Measurements from ENCODE around the gene NDUFA8. TPM values are rescaled to one million over a fixed set of nuclear protein-coding genes. Genes with fewer than 3 reads are reported as not detected.

The NDUFA8 gene
- total RNA-seq, 3 donors from 2014 or later (not counting 1 experiment from before 2014, with no cell fraction given): 6.6 to 15.9 (median 10.8) TPM

DNA sequence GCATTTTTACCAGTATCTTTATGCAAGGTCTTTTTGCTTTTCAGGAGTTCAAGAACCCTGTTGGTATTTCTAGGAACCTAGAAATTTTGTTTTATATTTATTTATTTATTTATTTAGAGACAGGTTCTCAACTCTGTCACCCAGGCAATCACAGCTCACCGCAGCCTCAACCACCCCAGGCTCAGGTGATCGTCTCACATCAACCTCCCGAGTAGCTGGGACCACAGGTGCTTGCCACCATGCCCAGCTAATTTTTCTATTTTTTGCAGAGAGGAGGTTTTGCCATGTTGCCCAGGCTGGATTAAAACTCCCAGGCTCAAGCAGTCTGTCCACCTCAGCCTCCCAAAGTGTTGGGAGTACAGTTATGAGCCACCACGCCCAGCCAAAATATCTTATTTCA is 36.3 kb upstream of the NDUFA8 start:
- DNase-seq: no peak
- 92% methylated on average over 2 of the region's 4 CpGs for WGBS (ENCODE audit: insufficient coverage)
- H3K4me3 Mint-ChIP-seq: no peak overlapping the region
- Histone ChIP-seq H3K4me1 (ENCODE audit: control insufficient read depth, insufficient read depth, low read length) (no peaks in the 10 kb centered on the region), H3K36me3 (ENCODE audit: control insufficient read depth, insufficient read depth, low read length) (no peaks in the 10 kb centered on the region), H3K27me3 (ENCODE audit: control insufficient read depth, insufficient read depth, low read length) (no peaks in the 10 kb centered on the region), H3K9me3 (ENCODE audit: control insufficient read depth, insufficient read depth, low read length) (no peaks in the 10 kb centered on the region), H3K4me3 (ENCODE audit: low read length) (no peak overlapping the region), H3K27ac (ENCODE audit: low read length) (no peak overlapping the region)
- H3K27ac Mint-ChIP-seq: no peak overlapping the region
- no peaks in the 10 kb centered on the region for H3K36me3 Mint-ChIP-seq
- TF ChIP-seq, protein P1, sequence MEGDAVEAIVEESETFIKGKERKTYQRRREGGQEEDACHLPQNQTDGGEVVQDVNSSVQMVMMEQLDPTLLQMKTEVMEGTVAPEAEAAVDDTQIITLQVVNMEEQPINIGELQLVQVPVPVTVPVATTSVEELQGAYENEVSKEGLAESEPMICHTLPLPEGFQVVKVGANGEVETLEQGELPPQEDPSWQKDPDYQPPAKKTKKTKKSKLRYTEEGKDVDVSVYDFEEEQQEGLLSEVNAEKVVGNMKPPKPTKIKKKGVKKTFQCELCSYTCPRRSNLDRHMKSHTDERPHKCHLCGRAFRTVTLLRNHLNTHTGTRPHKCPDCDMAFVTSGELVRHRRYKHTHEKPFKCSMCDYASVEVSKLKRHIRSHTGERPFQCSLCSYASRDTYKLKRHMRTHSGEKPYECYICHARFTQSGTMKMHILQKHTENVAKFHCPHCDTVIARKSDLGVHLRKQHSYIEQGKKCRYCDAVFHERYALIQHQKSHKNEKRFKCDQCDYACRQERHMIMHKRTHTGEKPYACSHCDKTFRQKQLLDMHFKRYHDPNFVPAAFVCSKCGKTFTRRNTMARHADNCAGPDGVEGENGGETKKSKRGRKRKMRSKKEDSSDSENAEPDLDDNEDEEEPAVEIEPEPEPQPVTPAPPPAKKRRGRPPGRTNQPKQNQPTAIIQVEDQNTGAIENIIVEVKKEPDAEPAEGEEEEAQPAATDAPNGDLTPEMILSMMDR (IDR thresholded peaks at IDR 0.05): no peak
- no peaks in the 10 kb centered on the region for H3K4me1 Mint-ChIP-seq
- H3K27me3 Mint-ChIP-seq (ENCODE audit: low read depth in 2 of 2): peaks cover 5 to 7% of the 10 kb centered on the region in 2 donors
- ATAC-seq: no peak
- no peaks in the 10 kb centered on the region for H3K9me3 Mint-ChIP-seq
- intact Hi-C loops (cut with micrococcal nuclease): no loop called here

DNA sequence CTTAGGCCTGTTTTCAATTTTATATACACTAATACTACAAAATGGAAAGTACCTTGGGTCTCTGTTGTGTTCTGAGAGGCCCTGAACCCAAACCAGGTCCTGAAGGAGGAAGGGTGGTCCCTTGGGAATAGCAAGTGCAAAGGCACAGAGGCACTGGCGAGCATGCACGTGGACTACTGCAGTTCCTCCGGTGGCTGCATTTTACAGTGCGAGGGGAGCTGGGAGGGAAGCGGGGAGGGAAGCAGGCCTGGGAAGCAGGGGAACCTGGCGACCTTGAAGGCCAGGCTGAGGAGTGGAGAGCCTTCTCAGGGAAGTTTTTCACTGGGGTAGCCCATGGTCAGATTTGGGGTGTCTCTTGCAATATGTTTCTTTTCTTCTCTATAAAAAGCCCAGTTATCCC is 34.1 kb upstream of the NDUFA8 start:
- Histone ChIP-seq H3K4me1 (ENCODE audit: control insufficient read depth, insufficient read depth, low read length) (no peaks in the 10 kb centered on the region), H3K36me3 (ENCODE audit: control insufficient read depth, insufficient read depth, low read length) (no peaks in the 10 kb centered on the region), H3K27ac (ENCODE audit: low read length) (no peak overlapping the region), H3K9me3 (ENCODE audit: control insufficient read depth, insufficient read depth, low read length) (no peaks in the 10 kb centered on the region), H3K4me3 (ENCODE audit: low read length) (no peak overlapping the region), H3K27me3 (ENCODE audit: control insufficient read depth, insufficient read depth, low read length) (no peaks in the 10 kb centered on the region)
- TF ChIP-seq, protein P1 (IDR thresholded peaks at IDR 0.05): no peak
- Mint-ChIP-seq H3K27ac (no peak overlapping the region), H3K9me3 (no peaks in the 10 kb centered on the region), H3K36me3 (no peaks in the 10 kb centered on the region), H3K27me3 (ENCODE audit: low read depth in 2 of 2) (peaks cover 5 to 7% of the 10 kb centered on the region in 2 donors), H3K4me3 (no peak overlapping the region), H3K4me1 (no peaks in the 10 kb centered on the region)
- DNase-seq (no peak), ATAC-seq (no peak)
- WGBS (ENCODE audit: insufficient coverage): 95% methylated on average over 6 of the region's 6 CpGs
- intact Hi-C loops (cut with micrococcal nuclease): no loop called here

- Mint-ChIP-seq H3K9me3 (no peaks in the 10 kb centered on the region), H3K36me3 (no peaks in the 10 kb centered on the region), H3K4me3 (no peak overlapping the region), H3K27me3 (ENCODE audit: low read depth in 2 of 2) (peaks cover 5 to 7% of the 10 kb centered on the region in 2 donors), H3K4me1 (no peaks in the 10 kb centered on the region), H3K27ac (no peak overlapping the region)
- Histone ChIP-seq H3K36me3 (ENCODE audit: control insufficient read depth, insufficient read depth, low read length) (no peaks in the 10 kb centered on the region), H3K9me3 (ENCODE audit: control insufficient read depth, insufficient read depth, low read length) (no peaks in the 10 kb centered on the region), H3K27me3 (ENCODE audit: control insufficient read depth, insufficient read depth, low read length) (no peaks in the 10 kb centered on the region), H3K4me1 (ENCODE audit: control insufficient read depth, insufficient read depth, low read length) (no peaks in the 10 kb centered on the region), H3K27ac (ENCODE audit: low read length) (no peak overlapping the region), H3K4me3 (ENCODE audit: low read length) (no peak overlapping the region)
- DNase-seq: no peak
- WGBS (ENCODE audit: insufficient coverage): 96% methylated on average over 16 of the region's 16 CpGs
- no peak for ATAC-seq
- intact Hi-C loops (cut with micrococcal nuclease): no loop called here
- TF ChIP-seq, protein P1 (IDR thresholded peaks at IDR 0.05): no peak
Observed at GRCh38 chr9:122192914-122193525, 33.4 kb upstream of the NDUFA8 start.

Measured in natural killer cell (primary cell).